PC-9 (cell line): ENCODE results near the gene TRPV3. TPM values are rescaled to one million over a fixed set of nuclear protein-coding genes. Genes with fewer than 3 reads are reported as not detected.

Experiments used
- BruUV-seq: library from RNA; stranded (reverse); fragments of 400-500 nt; replicated peaks from 2 replicates; lab custom pipeline; 2021; lab: Mats Ljungman, UMichigan
- CTCF ChIA-PET: fragments of 300-600 bp; sonication (Branson Sonifier 250); formaldehyde crosslinking; loops from one replicate; lab custom pipeline; 2022; ENCODE audit warnings: antibody characterized with exemption; lab: Charles Lee
- POLR2A ChIA-PET: fragments of 300-600 bp; sonication (Branson Sonifier 250); formaldehyde crosslinking; loops from one replicate; lab custom pipeline; 2022; ENCODE audit warnings: antibody characterized with exemption; ENCODE audit not compliant: unreplicated experiment; lab: Charles Lee
- DNase-seq, 2 experiments: peaks; one replicate each; pipeline versions ENCODE4 v3.0.0 to v3.0.0-alpha.2; 2015 to 2022; ENCODE audit warnings: mixed read lengths in 1 of 2
- H2AFZ ChIP-seq: fragments of 200-600 bp; sonication (generic); 2 replicates; pipeline ENCODE4 v1.8.1; 2017; ENCODE audit warnings: antibody characterized with exemption
- H3F3A ChIP-seq: fragments of 200-600 bp; sonication (generic); 2 replicates; pipeline ENCODE4 v1.8.1; 2017; ENCODE audit warnings: antibody characterized with exemption, mild to moderate bottlenecking, low read depth; ENCODE audit not compliant: insufficient read depth
- H3K27ac ChIP-seq: fragments of 200-600 bp; sonication (generic); 2 replicates; pipeline ENCODE4 v1.6.1; 2016; ENCODE audit warnings: mixed run types
- H3K27me3 ChIP-seq: fragments of 200-600 bp; sonication (generic); 2 replicates; pipeline ENCODE4 v1.6.1; 2016; ENCODE audit warnings: low read depth, mixed run types; ENCODE audit not compliant: insufficient read depth
- H3K36me3 ChIP-seq: fragments of 200-600 bp; sonication (generic); 2 replicates; pipeline ENCODE4 v1.6.1; 2016; ENCODE audit warnings: low read depth, mixed run types
- H3K4me1 ChIP-seq: fragments of 200-600 bp; sonication (generic); replicated peaks from 2 replicates; pipeline ENCODE4 v1.6.1; 2016; ENCODE audit warnings: mixed run types; ENCODE audit not compliant: insufficient read depth
- H3K4me2 ChIP-seq: fragments of 200-600 bp; sonication (generic); 2 replicates; pipeline ENCODE4 v1.6.1; 2017; ENCODE audit warnings: mixed run types
- H3K4me3 ChIP-seq: fragments of 200-600 bp; sonication (generic); 2 replicates; pipeline ENCODE4 v1.6.1; 2016; ENCODE audit warnings: mixed run types
- H3K79me2 ChIP-seq: fragments of 200-600 bp; sonication (generic); 2 replicates; pipeline ENCODE4 v1.6.1; 2017; ENCODE audit warnings: low read depth, mixed run types
- H3K9me2 ChIP-seq: fragments of 200-600 bp; sonication (generic); 2 replicates; pipeline ENCODE4 v1.8.1; 2017; ENCODE audit warnings: mild to moderate bottlenecking; ENCODE audit not compliant: insufficient read depth
- H3K9me3 ChIP-seq: fragments of 200-600 bp; sonication (generic); 2 replicates; pipeline ENCODE4 v1.8.1; 2016; ENCODE audit warnings: low read depth; ENCODE audit not compliant: insufficient read depth
- H4K20me1 ChIP-seq: fragments of 200-600 bp; sonication (generic); 2 replicates; pipeline ENCODE4 v1.8.1; 2017; ENCODE audit not compliant: insufficient read depth
- EZH2 ChIP-seq: fragments of 200-600 bp; sonication (generic); IDR thresholded peaks from 2 replicates; pipeline ENCODE4 v1.8.0; 2017; ENCODE audit warnings: antibody characterized with exemption, low read depth
- intact Hi-C: fragments of 100-400 bp; cut with micrococcal nuclease; formaldehyde crosslinking; loops from one replicate; pipeline ENCODE4 v1.10.0; 2022; ENCODE audit not compliant: unreplicated experiment
- total RNA-seq: library from RNA; stranded (reverse); gene quantifications from 2 replicates; pipeline ENCODE4 v1.2.3, GENCODE V29; 2021
- TF ChIP-seq, protein P1 (sequence below): fragments of 200-600 bp; sonication (generic); conservative IDR thresholded peaks from 2 replicates; pipeline ENCODE4 v1.6.1; 2017; ENCODE audit warnings: mixed run types, antibody characterized with exemption, mild to moderate bottlenecking, moderate library complexity

TRPV3 gene
- total RNA-seq, 1 experiment from 2014 or later = 1.9 TPM

DNA sequence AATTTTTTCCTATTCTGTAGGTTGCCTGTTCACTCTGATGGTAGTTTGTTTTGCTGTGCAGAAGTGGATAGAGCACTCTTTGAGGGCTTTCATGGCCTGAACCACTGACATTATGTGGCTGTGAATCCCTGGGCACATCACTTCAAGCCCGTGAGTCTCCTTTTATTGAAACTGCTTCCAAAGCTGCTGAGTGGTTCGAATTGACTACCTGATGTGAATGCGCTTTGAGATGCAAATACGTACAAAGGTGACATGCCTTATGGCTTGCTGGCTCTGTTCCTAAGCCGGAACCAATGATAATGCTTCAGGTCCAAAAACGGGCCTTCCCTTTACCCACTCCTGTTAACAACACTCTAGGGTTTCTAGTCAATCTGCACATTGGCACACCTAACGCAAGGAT is 47.5 kb downstream of the TRPV3 start:
- Histone ChIP-seq H3K4me1 (no peaks in the 10 kb centered on the region), H2AFZ (no peak overlapping the region), H3K79me2 (no peaks in the 10 kb centered on the region), H4K20me1 (no peaks in the 10 kb centered on the region), H3K9me2 (no peaks in the 10 kb centered on the region), H3K9me3 (no peaks in the 10 kb centered on the region), H3K4me3 (no peak overlapping the region), H3K4me2 (no peak overlapping the region), H3K27me3 (peaks cover 52% of the 10 kb centered on the region), H3K36me3 (no peaks in the 10 kb centered on the region), H3F3A (no peaks in the 10 kb centered on the region), H3K27ac (no peak overlapping the region)
- BruUV-seq = no TSS peak
- intact Hi-C loops = no loop called here
- DNase-seq = no peak
- CTCF ChIA-PET = no interaction called here
- POLR2A ChIA-PET = no interaction called here
- TF ChIP-seq, protein P1, sequence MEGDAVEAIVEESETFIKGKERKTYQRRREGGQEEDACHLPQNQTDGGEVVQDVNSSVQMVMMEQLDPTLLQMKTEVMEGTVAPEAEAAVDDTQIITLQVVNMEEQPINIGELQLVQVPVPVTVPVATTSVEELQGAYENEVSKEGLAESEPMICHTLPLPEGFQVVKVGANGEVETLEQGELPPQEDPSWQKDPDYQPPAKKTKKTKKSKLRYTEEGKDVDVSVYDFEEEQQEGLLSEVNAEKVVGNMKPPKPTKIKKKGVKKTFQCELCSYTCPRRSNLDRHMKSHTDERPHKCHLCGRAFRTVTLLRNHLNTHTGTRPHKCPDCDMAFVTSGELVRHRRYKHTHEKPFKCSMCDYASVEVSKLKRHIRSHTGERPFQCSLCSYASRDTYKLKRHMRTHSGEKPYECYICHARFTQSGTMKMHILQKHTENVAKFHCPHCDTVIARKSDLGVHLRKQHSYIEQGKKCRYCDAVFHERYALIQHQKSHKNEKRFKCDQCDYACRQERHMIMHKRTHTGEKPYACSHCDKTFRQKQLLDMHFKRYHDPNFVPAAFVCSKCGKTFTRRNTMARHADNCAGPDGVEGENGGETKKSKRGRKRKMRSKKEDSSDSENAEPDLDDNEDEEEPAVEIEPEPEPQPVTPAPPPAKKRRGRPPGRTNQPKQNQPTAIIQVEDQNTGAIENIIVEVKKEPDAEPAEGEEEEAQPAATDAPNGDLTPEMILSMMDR = no peak
- TF ChIP-seq EZH2 = no peak

DNA sequence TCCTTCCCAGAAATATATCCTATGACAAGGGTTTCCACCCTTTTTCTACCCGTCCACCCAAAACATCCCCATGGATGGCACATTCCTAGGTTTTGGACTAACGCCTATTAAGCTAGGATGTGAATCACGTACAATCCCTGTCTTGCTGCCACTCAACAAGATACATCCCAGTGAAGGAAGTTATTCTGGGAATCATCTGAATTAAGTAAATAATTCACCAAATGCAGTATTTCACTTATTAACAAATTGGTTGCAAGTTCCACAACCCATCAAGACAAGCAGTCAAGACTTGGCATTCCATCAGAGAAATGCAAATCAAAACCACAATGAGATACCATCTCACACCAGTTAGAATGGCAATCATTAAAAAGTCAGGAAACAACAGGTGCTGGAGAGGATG is 49.7 kb downstream of the TRPV3 start:
- no peaks in the 10 kb centered on the region for H4K20me1 ChIP-seq
- H3K9me2 ChIP-seq = 0 out of 2 replicates have a peak, but pooled peaks cover 3% of the 10 kb centered on the region
- H2AFZ ChIP-seq = no peak overlapping the region
- TF ChIP-seq EZH2 = no peak
- TF ChIP-seq, protein P1 = no peak
- intact Hi-C loops = no loop called here
- no peaks in the 10 kb centered on the region for H3K79me2 ChIP-seq
- no peak overlapping the region for H3K4me2 ChIP-seq
- ChIA-PET CTCF (no interaction called here), POLR2A (no interaction called here)
- no peak for DNase-seq
- no peak overlapping the region for H3K4me3 ChIP-seq
- H3F3A ChIP-seq = no peaks in the 10 kb centered on the region
- BruUV-seq = no TSS peak
- peaks cover 63% of the 10 kb centered on the region for H3K27me3 ChIP-seq
- H3K9me3 ChIP-seq = no peaks in the 10 kb centered on the region
- no peaks in the 10 kb centered on the region for H3K4me1 ChIP-seq
- H3K27ac ChIP-seq = no peak overlapping the region
- no peaks in the 10 kb centered on the region for H3K36me3 ChIP-seq

DNA sequence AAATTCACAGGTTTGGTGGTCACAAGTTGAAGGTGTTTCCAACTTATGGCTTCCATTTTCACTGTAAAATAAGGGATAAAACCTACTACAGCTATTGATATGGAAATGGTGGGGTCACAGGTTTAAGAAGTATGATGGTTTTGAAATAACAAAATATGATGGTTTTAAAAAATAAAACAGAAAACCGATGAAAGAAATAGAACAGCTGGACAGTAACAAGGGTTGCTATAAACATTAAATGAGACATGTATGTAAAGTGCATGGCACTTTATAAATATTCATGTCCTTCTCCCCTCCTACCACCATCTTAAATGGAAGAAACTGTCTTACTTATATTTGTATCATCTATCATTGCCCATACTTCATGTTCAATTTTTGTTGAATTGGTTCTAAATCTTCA is 50.5 kb downstream of the TRPV3 start:
- TF ChIP-seq EZH2 = no peak
- TF ChIP-seq, protein P1 = no peak
- Histone ChIP-seq H3F3A (no peaks in the 10 kb centered on the region), H3K36me3 (no peaks in the 10 kb centered on the region), H3K79me2 (no peaks in the 10 kb centered on the region), H3K9me3 (no peaks in the 10 kb centered on the region), H3K4me2 (no peak overlapping the region), H3K9me2 (0 out of 2 replicates have a peak, but pooled peaks cover 3% of the 10 kb centered on the region), H2AFZ (no peak overlapping the region), H3K27me3 (peaks cover 64% of the 10 kb centered on the region), H4K20me1 (no peaks in the 10 kb centered on the region), H3K27ac (no peak overlapping the region), H3K4me3 (no peak overlapping the region), H3K4me1 (no peaks in the 10 kb centered on the region)
- intact Hi-C loops = no loop called here
- CTCF ChIA-PET = no interaction called here
- no TSS peak for BruUV-seq
- POLR2A ChIA-PET = no interaction called here
- no peak for DNase-seq
